Measurements from ENCODE around the gene NBPF6.
"Not testable (repeated sequence)": the region's sequence is repeated elsewhere in the genome, so short reads cannot be mapped to it uniquely, and the experiment has no call there.

DNA sequence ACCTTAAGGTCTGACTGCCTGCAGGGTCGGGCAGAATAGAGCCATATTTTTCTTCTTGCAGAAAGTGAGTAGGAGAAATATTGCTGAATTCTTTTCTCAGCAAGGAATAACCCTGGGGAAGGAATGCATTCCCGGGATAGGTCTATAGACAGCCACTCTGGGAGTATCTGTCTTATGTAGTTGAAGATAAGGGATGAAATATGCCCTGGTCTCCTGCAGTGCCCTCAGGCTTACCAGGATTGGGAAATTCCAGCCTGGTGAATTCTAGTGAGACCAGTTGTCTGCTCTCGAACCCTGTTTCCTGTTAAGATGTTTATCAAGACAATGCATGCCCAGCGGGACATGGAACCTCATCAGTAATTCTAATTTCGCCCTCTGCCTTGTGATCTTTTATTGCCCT lies 35.8 kb downstream of the NBPF6 start:
- not testable (repeated sequence) for TF ChIP-seq CTCF (conservative IDR thresholded peaks at IDR 0.05; ENCODE audit: low read depth in 2 of 2); EZH2 (IDR thresholded peaks at IDR 0.05; ENCODE audit: low read depth, unreplicated experiment); EZH2phosphoT487 (IDR thresholded peaks at IDR 0.05; ENCODE audit: unreplicated experiment); POLR2AphosphoS5 (IDR thresholded peaks at IDR 0.05; ENCODE audit: low read depth); ETS1 (IDR thresholded peaks at IDR 0.05); CREB1 (CRISPR knock-in tag; IDR thresholded peaks at IDR 0.05; ENCODE audit: low read depth); JUNB (IDR thresholded peaks at IDR 0.05; ENCODE audit: unreplicated experiment)
- TF ChIP-seq, protein P1, sequence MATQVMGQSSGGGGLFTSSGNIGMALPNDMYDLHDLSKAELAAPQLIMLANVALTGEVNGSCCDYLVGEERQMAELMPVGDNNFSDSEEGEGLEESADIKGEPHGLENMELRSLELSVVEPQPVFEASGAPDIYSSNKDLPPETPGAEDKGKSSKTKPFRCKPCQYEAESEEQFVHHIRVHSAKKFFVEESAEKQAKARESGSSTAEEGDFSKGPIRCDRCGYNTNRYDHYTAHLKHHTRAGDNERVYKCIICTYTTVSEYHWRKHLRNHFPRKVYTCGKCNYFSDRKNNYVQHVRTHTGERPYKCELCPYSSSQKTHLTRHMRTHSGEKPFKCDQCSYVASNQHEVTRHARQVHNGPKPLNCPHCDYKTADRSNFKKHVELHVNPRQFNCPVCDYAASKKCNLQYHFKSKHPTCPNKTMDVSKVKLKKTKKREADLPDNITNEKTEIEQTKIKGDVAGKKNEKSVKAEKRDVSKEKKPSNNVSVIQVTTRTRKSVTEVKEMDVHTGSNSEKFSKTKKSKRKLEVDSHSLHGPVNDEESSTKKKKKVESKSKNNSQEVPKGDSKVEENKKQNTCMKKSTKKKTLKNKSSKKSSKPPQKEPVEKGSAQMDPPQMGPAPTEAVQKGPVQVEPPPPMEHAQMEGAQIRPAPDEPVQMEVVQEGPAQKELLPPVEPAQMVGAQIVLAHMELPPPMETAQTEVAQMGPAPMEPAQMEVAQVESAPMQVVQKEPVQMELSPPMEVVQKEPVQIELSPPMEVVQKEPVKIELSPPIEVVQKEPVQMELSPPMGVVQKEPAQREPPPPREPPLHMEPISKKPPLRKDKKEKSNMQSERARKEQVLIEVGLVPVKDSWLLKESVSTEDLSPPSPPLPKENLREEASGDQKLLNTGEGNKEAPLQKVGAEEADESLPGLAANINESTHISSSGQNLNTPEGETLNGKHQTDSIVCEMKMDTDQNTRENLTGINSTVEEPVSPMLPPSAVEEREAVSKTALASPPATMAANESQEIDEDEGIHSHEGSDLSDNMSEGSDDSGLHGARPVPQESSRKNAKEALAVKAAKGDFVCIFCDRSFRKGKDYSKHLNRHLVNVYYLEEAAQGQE (IDR thresholded peaks at IDR 0.05; ENCODE audit: unreplicated experiment), result not testable (repeated sequence)

Measured in GM23338 (cell line).